ENCODE data around the gene TREML2.

DNA sequence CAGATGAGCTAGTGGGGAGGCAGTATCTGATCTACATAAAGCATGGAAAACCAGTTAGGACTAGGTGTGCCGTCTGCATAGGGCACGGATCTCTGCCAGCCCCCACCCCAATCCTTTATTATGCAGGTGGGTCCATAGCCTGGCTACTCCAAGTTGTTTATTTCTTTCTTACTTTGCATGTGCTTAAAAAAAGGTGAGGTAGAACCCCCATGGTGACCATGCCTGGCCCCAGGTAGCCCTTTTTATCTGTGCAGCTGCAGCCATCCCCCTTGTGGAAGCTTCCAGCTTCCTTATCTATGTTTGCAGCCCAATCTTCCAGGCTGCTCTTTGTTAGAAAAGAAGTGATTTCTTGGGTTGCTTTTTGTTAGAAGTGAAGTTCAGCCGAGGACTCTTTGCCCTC lies 29.0 kb downstream of the TREML2 start:
- TF ChIP-seq, protein P1, sequence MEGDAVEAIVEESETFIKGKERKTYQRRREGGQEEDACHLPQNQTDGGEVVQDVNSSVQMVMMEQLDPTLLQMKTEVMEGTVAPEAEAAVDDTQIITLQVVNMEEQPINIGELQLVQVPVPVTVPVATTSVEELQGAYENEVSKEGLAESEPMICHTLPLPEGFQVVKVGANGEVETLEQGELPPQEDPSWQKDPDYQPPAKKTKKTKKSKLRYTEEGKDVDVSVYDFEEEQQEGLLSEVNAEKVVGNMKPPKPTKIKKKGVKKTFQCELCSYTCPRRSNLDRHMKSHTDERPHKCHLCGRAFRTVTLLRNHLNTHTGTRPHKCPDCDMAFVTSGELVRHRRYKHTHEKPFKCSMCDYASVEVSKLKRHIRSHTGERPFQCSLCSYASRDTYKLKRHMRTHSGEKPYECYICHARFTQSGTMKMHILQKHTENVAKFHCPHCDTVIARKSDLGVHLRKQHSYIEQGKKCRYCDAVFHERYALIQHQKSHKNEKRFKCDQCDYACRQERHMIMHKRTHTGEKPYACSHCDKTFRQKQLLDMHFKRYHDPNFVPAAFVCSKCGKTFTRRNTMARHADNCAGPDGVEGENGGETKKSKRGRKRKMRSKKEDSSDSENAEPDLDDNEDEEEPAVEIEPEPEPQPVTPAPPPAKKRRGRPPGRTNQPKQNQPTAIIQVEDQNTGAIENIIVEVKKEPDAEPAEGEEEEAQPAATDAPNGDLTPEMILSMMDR (IDR thresholded peaks at IDR 0.05 in 4 of 5, conservative IDR thresholded peaks at IDR 0.05 in 1 of 5) = no peak
- no peak for TF ChIP-seq POLR2A (IDR thresholded peaks at IDR 0.05)
